Measurements from ENCODE around the gene CCM2.
"Not testable (repeated sequence)": the region's sequence is repeated elsewhere in the genome, so short reads cannot be mapped to it uniquely, and the experiment has no call there.

Gene CCM2

GRCh38 chr7:45033261-45033930 is 33.4 kb downstream of the CCM2 start:
- peak; percentile 39 for DNase-seq (ENCODE audit: low read depth)

DNA sequence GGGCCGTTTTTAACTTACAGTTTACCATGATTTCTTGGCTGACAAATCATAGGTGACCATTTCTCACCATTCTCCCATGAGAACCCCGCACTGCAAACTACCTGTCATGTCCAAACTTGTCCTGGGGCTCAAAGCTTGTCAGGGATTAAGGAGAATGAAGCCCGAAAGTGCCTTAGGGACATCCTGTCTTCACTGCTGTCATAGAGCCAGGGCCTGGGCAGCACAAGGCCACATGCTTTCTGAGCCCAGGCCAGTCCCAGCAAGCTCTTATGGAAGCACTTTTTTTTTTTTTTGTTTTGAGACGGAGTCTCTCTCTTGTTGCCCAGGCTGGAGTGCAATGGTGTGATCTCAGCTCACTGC is 33.9 kb downstream of the CCM2 start:
- DNase-seq (ENCODE audit: low read depth), result no peak

GRCh38 chr7:45034710-45035109 is 34.7 kb downstream of the CCM2 start:
- not testable (repeated sequence) for DNase-seq (ENCODE audit: low read depth)

DNA sequence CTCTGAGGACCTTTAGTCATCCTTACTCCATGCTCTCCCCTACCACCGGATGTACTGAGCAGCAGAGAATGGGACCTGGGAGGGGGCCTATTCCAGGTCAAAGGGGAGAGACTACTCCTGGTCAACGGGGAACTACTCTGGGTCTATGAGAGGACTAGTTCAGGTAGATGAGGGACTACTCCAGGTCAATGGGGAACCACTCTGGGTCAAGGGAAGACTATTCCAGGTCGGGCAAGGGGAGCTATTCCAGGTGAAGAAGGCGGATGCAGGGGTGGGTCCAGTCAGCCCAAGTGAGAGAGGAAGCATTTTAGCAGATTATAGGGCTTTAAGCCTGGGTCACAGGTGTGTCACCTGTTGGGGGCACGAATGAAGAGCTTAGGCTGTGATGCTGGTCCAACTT is 35.4 kb downstream of the CCM2 start:
- DNase-seq (ENCODE audit: low read depth), result no peak

GRCh38 chr7:45035893-45036292 is 35.9 kb downstream of the CCM2 start:
- no peak for DNase-seq (ENCODE audit: low read depth)

GRCh38 chr7:45036317-45036716 is 36.3 kb downstream of the CCM2 start:
- no peak for DNase-seq (ENCODE audit: low read depth)

DNA sequence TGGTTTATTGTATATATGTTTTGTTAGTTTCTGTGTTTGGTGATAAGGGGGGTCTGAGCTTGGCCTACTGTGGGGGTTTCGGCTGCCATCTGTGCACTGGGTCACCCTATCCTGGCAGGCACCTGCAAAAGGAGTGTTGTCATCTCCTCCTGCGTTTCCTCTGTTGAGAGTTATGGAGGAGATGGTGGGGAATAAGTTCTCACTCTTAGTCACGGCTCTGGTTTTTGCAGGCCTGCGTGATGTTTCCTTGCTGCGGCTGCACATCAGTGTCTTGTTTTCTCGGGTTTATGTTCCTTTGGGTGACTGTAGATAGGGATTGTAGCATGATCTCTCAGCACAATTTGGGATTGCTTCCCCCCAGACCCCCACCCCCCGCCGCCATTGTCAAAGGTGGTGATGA is 36.8 kb downstream of the CCM2 start:
- DNase-seq (ENCODE audit: low read depth), result no peak

DNA sequence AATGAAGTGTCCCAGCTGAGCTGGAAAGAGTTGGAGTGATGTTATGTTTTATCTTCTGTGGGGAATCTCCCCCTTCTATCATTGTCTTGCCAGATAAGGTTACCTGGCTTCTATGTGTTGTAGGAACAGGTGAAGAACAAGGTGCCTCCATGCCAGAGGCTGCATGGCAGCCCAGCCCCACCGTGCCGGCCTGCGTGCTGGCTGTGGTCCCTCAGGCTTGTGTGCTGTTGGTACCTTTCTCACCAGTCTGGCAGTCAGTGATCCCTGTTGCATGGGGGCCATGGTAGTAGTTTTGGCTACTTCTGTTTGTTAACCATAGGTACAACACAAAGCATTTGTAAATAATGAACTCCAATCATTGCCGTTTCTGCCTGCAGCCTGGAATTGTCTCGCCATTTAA is 37.9 kb downstream of the CCM2 start:
- no peak for DNase-seq (ENCODE audit: low read depth)

DNA sequence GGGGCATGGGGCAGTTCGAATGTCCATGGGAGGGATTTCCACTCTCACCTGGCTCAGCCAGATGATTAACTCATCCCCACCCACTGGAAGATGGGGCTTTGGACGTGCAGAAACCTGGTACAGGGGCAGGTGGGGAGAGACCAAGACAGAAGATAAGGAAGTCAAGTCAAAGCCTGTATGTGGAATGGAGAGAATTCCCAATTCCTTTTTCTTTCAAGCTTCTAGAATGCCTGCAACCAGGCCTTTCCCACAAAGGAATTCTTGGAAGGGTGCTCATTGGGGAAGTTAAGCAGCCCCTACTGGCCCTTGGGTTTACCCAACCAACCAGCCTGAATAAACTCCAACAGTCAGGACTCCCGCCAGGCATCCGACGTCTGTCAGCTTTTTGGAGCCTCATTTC is 39.1 kb downstream of the CCM2 start:
- no peak for DNase-seq (ENCODE audit: low read depth)

- no peak for DNase-seq (ENCODE audit: low read depth)
Measured at GRCh38 chr7:45044338-45044737, 44.3 kb downstream of the CCM2 start.

GRCh38 chr7:45048748-45049147 is 48.7 kb downstream of the CCM2 start:
- DNase-seq (ENCODE audit: low read depth), result no peak

DNA sequence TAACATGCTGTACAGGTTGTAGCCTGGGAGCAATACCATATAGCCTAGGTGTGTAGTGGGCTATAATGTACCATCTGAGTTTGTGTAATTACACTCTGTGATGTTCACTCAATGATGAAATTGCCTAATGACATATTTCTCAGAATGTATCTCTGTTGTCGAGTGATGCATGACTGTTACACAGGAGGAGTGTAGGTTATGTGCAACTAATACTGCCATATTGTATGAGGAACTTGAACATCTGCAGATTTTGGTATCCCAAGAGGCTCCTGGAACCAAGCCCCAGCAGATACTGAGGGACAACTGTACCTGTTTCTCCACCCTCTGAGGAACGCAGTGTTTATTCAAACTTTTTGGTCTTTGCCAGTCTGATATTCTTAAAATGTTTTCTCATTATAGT is 50.2 kb downstream of the CCM2 start:
- no peak for DNase-seq (ENCODE audit: low read depth)

DNA sequence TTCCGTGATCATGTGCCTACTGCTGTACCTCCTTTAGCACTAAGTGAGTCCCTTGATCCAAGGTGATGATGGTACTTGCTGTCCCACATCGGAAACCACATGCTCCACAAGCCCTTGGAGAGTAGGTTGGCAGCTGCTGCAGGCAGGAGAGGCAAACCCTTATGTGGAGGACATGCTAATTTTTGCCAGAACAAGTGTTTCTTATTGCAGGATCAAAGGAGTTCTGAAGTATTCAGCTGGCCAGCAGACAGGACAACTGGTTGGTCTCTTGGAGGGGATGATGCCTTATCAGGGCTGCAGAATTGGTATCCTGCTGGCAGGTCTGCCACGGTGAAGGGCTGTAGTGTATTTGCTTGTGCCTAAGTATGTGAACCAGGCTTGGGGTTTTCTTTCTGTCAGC is 52.0 kb downstream of the CCM2 start:
- DNase-seq (ENCODE audit: low read depth), result no peak

GRCh38 chr7:45053401-45053800 is 53.4 kb downstream of the CCM2 start:
- no peak for DNase-seq (ENCODE audit: low read depth)

- no peak for DNase-seq (ENCODE audit: low read depth)
Measured at GRCh38 chr7:45053941-45054340, 53.9 kb downstream of the CCM2 start.

DNA sequence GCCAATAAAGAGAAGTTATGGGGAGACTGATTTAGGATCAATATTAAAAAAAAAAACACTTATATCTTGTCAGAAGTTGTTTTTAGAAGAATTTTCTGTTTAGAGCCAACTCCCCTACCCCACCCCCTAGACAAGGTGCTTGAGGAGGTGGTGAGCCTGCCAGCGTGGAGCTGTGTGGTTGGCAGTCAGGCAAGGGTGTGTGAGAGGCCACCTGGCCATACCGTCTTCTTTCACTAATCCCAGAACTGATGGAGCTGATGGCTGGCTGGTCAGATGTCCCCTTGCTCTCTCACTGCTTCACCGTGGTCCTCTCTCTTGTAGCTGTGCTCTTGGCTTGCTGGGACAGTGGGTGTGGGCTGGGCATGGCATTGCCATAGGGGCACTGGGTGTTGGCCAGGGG is 54.4 kb downstream of the CCM2 start:
- DNase-seq (ENCODE audit: low read depth), result no peak

GRCh38 chr7:45055016-45055415 is 55.0 kb downstream of the CCM2 start:
- no peak for DNase-seq (ENCODE audit: low read depth)

DNA sequence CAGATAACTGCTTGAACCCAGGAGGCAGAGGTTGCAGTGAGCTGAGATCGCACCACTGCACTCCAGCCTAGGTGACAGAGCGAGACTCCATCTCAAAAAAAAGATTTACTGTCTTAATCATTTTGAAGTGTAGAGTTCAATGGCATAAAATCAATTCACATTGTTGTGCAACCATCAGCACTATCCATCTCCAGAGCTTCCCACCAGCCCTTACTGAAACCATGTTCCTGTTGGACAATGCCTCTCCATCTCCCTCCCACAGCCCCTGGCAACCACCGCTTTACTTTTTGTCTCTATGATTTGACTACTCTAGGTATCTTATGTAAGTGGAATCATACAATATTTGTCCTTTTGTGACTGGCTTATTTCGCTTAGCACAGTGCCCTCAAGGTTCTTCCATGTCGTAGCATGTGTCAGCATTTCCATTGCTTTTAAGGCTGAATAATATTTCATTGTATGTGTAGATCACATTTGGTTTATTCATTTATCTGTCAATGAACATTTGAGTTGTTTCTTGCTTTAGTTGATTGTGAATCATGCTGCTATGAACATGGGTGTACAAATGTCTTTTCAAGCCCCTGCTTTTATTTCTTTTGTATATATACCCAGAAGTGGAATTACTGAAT is 55.7 kb downstream of the CCM2 start:
- no peak for DNase-seq (ENCODE audit: low read depth)

DNA sequence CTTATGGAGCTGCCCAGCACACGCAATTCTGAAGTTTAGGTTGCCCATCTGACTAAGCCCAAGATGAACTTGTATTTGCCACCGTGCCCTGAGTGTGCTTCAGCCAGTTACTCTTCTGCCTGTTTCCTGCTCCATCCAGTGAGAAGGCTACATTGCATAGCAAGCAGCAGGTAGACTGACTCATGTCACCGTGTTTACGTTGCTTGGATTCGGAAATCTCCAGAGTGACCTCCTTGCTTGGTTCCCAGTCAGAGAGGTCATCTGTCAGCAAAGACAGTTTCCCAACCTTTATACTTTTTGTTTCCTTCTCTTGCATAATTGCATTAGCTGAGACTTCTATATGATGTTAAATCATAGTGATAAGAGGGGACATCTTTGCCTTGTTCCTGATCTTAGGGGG is 57.9 kb downstream of the CCM2 start:
- DNase-seq (ENCODE audit: low read depth), result no peak

DNA sequence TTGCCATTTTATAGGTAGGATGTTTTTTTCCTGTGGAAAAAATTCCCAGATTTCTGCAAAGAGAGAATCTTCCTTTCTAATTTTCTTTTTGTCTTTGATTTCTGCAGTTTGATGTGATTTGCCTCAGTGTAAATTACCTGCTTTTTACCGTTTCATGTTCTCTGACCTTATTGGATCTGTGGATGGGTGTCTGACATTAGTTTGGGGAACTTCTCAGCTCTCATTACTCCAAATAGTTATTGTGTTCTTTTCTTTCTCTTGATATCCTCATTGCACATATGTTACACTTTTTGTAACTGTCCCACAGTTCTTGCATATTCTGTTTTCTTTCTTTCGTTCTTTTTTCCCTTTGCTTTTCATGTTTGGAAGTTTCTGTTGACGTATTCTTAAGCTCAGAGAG is 60.3 kb downstream of the CCM2 start:
- no peak for DNase-seq (ENCODE audit: low read depth)

DNA sequence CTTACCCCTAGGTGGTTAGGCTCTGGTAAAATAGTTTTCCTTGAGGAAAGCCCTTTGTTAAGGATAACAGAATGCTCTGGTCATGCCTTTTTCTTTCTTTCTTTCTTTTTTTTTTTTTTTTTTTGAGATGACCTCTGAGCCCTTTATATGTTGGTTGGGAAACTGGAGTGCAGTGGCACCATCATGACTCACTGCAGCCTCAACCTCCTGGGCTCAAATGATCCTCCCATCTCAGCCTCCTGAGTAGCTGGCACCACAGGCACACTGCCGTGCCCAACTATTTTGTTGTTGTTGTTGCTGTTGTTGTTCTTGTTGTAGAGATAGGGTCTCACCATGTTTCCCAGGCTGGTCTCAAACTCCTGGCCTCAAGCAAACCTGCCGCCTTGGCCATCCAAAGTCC is 61.4 kb downstream of the CCM2 start:
- no peak for DNase-seq (ENCODE audit: low read depth)

DNA sequence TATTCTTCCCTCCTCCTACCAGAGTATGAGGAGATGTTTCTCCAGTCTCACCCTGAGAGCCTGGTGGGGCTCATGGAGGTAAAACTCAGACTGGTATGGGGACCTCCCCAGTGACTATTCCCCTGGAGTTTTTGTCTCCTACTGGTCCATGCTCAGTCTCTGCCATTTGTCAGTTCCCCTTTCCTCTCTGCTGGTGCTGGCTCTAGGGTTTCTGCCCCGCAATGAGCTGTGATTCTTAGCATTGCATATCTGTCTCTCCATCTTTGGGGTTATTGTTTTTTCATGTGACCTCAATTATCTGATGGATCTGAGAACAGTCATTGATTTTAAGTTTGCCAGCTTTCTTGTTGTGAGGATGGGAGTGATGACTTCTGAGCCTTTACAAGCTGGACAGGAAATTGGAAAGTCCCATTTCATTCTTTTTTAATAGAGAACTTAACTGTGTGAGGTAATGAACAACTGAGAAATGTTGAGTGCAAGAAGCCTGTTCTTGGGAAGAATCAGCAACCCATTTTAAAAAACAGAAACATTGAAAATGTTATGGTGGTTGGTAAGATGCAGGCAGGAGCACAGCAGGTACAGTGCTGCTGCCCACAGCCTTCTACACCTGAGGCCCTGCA is 61.9 kb downstream of the CCM2 start:
- DNase-seq (ENCODE audit: low read depth), result no peak

DNA sequence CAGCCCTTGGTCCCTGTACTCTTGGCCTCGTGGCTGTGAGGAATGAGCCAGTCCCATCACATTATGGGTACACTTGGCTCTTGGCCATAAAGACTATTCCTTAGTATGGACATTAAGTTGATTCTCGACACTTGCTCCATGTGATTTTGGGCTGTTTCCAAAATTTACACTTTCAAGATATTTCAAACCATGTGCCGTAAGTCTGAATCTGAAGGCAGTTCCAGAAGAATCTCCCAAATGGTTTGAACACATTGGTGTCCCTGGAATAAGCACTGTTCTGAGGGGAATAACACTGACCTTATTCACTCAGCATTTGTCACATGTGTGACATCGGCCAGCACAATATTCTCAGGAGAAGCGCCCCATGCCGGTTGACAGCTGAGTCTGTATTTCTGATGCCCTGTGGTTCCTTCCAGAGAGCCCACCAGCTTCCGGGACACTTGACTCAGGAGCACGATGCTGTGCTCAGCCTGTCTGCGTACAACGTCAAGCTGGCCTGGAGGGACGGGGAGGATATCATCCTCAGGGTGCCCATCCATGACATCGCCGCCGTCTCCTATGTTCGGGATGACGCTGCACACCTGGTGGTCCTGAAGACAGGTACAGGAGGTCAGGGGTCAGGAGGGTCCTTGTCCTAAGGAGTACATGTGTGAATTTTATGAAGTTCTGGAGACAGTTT is 64.2 kb downstream of the CCM2 start:
- no peak for DNase-seq (ENCODE audit: low read depth)
